Stimulated activated CD4-positive, alpha-beta T cell treated with anti-CD3 and anti-CD28 coated beads, Interleukin-1b, Interleukin-23, amount 100 ng/mL, for 1 hour (primary cell): ENCODE results near the gene PTPRJ.
"Not testable (repeated sequence)": the region's sequence is repeated elsewhere in the genome, so short reads cannot be mapped to it uniquely, and the experiment has no call there.

Experiments
- DNase-seq, 2 donors: peaks; one replicate each; pipeline ENCODE4 v3.0.0-alpha.2; 2020; ENCODE audit warnings: low read depth in 2 of 2

PTPRJ gene

GRCh38 chr11:48163360-48164100, 183.2 kb downstream of the PTPRJ start:
- DNase-seq = no peak

- no peak for DNase-seq
Measured at GRCh38 chr11:48164836-48165235, 184.5 kb downstream of the PTPRJ start.

GRCh38 chr11:48165426-48165825, 185.1 kb downstream of the PTPRJ start:
- no peak for DNase-seq

- no peak for DNase-seq
Measured at GRCh38 chr11:48167380-48167779, 187.0 kb downstream of the PTPRJ start.

- DNase-seq = no peak
Measured at GRCh38 chr11:48168815-48169214, 188.5 kb downstream of the PTPRJ start.

GRCh38 chr11:48169259-48169658, 188.9 kb downstream of the PTPRJ start:
- no peak for DNase-seq

- DNase-seq = no peak
Measured at GRCh38 chr11:48169717-48170116, 189.4 kb downstream of the PTPRJ start.

GRCh38 chr11:48170241-48171233, 190.2 kb downstream of the PTPRJ start:
- no peak for DNase-seq

GRCh38 chr11:48172818-48173609, 192.7 kb downstream of the PTPRJ start:
- peak; percentile 22 to 49 for DNase-seq

- DNase-seq = no peak
Measured at GRCh38 chr11:48177661-48178060, 197.3 kb downstream of the PTPRJ start.

GRCh38 chr11:48180627-48181026, 200.3 kb downstream of the PTPRJ start:
- DNase-seq = no peak

GRCh38 chr11:48182860-48183526, 202.6 kb downstream of the PTPRJ start:
- no peak for DNase-seq

GRCh38 chr11:48184452-48184851, 204.1 kb downstream of the PTPRJ start:
- DNase-seq = no peak

- DNase-seq = not testable (repeated sequence)
Measured at GRCh38 chr11:48190906-48191654, 210.7 kb downstream of the PTPRJ start.

- no peak for DNase-seq
Measured at GRCh38 chr11:48193876-48194275, 213.5 kb downstream of the PTPRJ start.

- DNase-seq = no peak
Measured at GRCh38 chr11:48207881-48208280, 227.5 kb downstream of the PTPRJ start.

- no peak for DNase-seq
Measured at GRCh38 chr11:48210052-48210451, 229.7 kb downstream of the PTPRJ start.

- no peak for DNase-seq
Measured at GRCh38 chr11:48216510-48216909, 236.2 kb downstream of the PTPRJ start, which contains the start of gene OR4B1. Gene OR4B1 (plus strand): TSS chr11:48216810. CDS start chr11:48216810, 0 bp downstream.
